GM23248 (cell line): Measurements from ENCODE around the gene RPRD2.

Source experiments
- EZH2 ChIP-seq: fragments of 200-600 bp; sonication (generic); IDR thresholded peaks from 2 replicates; pipeline ENCODE4 v1.6.1; 2018; ENCODE audit warnings: antibody characterized with exemption, mild to moderate bottlenecking; ENCODE audit not compliant: insufficient read depth, poor library complexity, severe bottlenecking
- EZH2phosphoT487 ChIP-seq: fragments of 200-600 bp; sonication (generic); IDR thresholded peaks from 2 replicates; pipeline ENCODE4 v1.6.1; 2018; ENCODE audit warnings: antibody characterized with exemption, moderate library complexity, mild to moderate bottlenecking, low read depth; ENCODE audit not compliant: insufficient read depth

DNA sequence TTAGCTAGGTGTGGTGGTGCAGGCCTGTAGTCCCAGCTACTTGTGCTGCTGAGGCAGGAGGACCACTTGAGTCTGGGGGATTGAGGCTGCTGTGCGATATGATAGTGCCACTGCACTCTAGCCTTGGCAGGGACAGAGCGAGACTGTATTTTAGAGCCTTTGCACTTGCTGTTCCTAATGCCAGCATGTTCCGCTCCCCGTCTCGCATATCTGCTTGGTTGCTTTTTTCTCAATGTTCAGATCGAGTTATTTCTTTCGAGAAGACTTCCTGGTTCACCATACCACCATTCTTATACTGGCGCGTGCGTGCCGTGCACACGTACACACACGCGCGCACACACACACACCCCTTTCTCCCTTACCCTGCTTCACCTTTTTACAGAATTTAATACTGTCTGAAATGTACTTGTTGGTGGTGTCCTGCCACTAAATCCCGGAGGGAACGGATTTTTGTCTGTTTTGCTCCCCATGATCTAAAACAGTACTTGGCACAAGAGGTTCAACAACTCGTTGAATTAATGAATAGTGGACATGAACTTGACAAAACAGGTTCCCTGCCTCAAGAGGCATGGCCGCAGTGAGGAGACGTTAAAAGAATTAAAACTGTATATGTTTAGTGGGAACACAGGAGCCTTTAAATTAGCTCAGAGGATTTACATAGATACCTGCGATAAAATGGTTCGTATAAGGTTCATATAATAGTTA is 1.1 kb upstream of the RPRD2 start:
- TF ChIP-seq EZH2 (no peak), EZH2phosphoT487 (no peak)
